OCI-LY3 (cell line): Measurements from ENCODE around the gene EXOC1.

Source experiments
- H2AFZ ChIP-seq: fragments of 200-600, 300-600 bp; shearing (Covaris generic); 2 replicates; pipeline ENCODE4 v1.6.0; 2014; ENCODE audit warnings: antibody characterized with exemption, low read depth, low read length
- H3K27ac ChIP-seq: fragments of 200-600, 300-600 bp; sonication (generic); 2 replicates; pipeline ENCODE4 v1.5.1; 2014; ENCODE audit warnings: mild to moderate bottlenecking, low read length, moderate library complexity, mixed read lengths
- H3K27me3 ChIP-seq: fragments of 200-600, 300-600 bp; sonication (generic); 2 replicates; pipeline ENCODE4 v1.6.1; 2014; ENCODE audit warnings: low read depth, low read length, mixed read lengths
- H3K36me3 ChIP-seq: fragments of 200-600, 300-600 bp; sonication (generic); replicated peaks from 2 replicates; pipeline ENCODE3; 2014; ENCODE audit warnings: low read depth, low read length, mixed read lengths
- H3K4me1 ChIP-seq: fragments of 300-600, 200-600 bp; sonication (generic); 2 replicates; pipeline ENCODE4 v1.6.1; 2014; ENCODE audit warnings: low read length, mixed read lengths
- H3K4me2 ChIP-seq: fragments of 200-600, 300-600 bp; sonication (generic); 2 replicates; pipeline ENCODE4 v1.6.1; 2014; ENCODE audit warnings: low read length, mixed read lengths
- H3K4me3 ChIP-seq: fragments of 300-600, 200-600 bp; sonication (generic); 2 replicates; pipeline ENCODE4 v1.5.1; 2014; ENCODE audit warnings: antibody characterized with exemption, mild to moderate bottlenecking, low read length, moderate library complexity
- H3K79me2 ChIP-seq: fragments of 300-600, 200-600 bp; shearing (Covaris generic); 2 replicates; pipeline ENCODE4 v1.6.1; 2014; ENCODE audit warnings: mild to moderate bottlenecking, low read length, mixed read lengths
- H3K9ac ChIP-seq: fragments of 300-600, 200-600 bp; shearing (Covaris generic); 2 replicates; pipeline ENCODE4 v1.6.0; 2014; ENCODE audit warnings: mild to moderate bottlenecking, low read length, moderate library complexity
- H3K9me3 ChIP-seq: fragments of 200-600, 300-600 bp; shearing (Covaris generic); 2 replicates; pipeline ENCODE4 v1.6.1; 2014; ENCODE audit warnings: low read length, mixed read lengths; ENCODE audit not compliant: insufficient read depth
- H4K20me1 ChIP-seq: fragments of 200-600, 300-600 bp; sonication (generic); 2 replicates; pipeline ENCODE4 v1.6.1; 2016; ENCODE audit warnings: low read length, mixed read lengths; ENCODE audit not compliant: insufficient read depth
- EZH2phosphoT487 ChIP-seq: fragments of 200-600 bp; shearing (Covaris generic); IDR thresholded peaks from 2 replicates; pipeline ENCODE4 v1.6.1; 2018; ENCODE audit warnings: antibody characterized with exemption, mixed run types, low read depth
- TF ChIP-seq, protein P1 (sequence below): fragments of 200-600, 300-600 bp; sonication (generic); IDR thresholded peaks from 2 replicates; pipeline ENCODE4 v1.5.1; 2014; ENCODE audit warnings: antibody characterized with exemption, low read length, low read depth

Gene EXOC1

GRCh38 chr4:55864577-55865223 is 11.3 kb downstream of the EXOC1 start:
- Histone ChIP-seq H3K4me2 (no peak overlapping the region), H3K4me3 (no peak overlapping the region), H3K79me2 (no peaks in the 10 kb centered on the region), H2AFZ (no peak overlapping the region), H3K27me3 (no peaks in the 10 kb centered on the region), H3K27ac (no peak overlapping the region), H3K4me1 (peaks cover 7% of the 10 kb centered on the region), H3K36me3 (peaks cover 5% of the 10 kb centered on the region), H3K9me3 (no peaks in the 10 kb centered on the region), H4K20me1 (no peaks in the 10 kb centered on the region), H3K9ac (no peak overlapping the region)
- TF ChIP-seq EZH2phosphoT487, result no peak
- TF ChIP-seq, protein P1, sequence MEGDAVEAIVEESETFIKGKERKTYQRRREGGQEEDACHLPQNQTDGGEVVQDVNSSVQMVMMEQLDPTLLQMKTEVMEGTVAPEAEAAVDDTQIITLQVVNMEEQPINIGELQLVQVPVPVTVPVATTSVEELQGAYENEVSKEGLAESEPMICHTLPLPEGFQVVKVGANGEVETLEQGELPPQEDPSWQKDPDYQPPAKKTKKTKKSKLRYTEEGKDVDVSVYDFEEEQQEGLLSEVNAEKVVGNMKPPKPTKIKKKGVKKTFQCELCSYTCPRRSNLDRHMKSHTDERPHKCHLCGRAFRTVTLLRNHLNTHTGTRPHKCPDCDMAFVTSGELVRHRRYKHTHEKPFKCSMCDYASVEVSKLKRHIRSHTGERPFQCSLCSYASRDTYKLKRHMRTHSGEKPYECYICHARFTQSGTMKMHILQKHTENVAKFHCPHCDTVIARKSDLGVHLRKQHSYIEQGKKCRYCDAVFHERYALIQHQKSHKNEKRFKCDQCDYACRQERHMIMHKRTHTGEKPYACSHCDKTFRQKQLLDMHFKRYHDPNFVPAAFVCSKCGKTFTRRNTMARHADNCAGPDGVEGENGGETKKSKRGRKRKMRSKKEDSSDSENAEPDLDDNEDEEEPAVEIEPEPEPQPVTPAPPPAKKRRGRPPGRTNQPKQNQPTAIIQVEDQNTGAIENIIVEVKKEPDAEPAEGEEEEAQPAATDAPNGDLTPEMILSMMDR, result no peak

GRCh38 chr4:55865228-55865806 is 11.9 kb downstream of the EXOC1 start:
- Histone ChIP-seq H3K9me3 (no peaks in the 10 kb centered on the region), H3K36me3 (peaks cover 7% of the 10 kb centered on the region), H3K79me2 (no peaks in the 10 kb centered on the region)

GRCh38 chr4:55866290-55866907 is 13.0 kb downstream of the EXOC1 start:
- H3K27me3 ChIP-seq, result no peaks in the 10 kb centered on the region
- H3K9ac ChIP-seq, result no peak overlapping the region
- H4K20me1 ChIP-seq, result no peaks in the 10 kb centered on the region
- no peaks in the 10 kb centered on the region for H3K9me3 ChIP-seq
- H3K27ac ChIP-seq, result no peak overlapping the region
- peaks cover 18% of the 10 kb centered on the region for H3K36me3 ChIP-seq
- no peak overlapping the region for H3K4me3 ChIP-seq
- TF ChIP-seq, protein P1, result no peak
- TF ChIP-seq EZH2phosphoT487, result no peak
- H3K79me2 ChIP-seq, result no peaks in the 10 kb centered on the region
- H3K4me1 ChIP-seq, result peaks cover 7% of the 10 kb centered on the region
- H3K4me2 ChIP-seq, result no peak overlapping the region
- no peak overlapping the region for H2AFZ ChIP-seq

More at GRCh38 chr4:55865228-55865806, 11.9 kb downstream of the EXOC1 start:
- Histone ChIP-seq H2AFZ (no peak overlapping the region), H4K20me1 (no peaks in the 10 kb centered on the region), H3K9ac (no peak overlapping the region), H3K4me1 (peaks cover 7% of the 10 kb centered on the region), H3K4me3 (no peak overlapping the region), H3K4me2 (no peak overlapping the region), H3K27ac (no peak overlapping the region), H3K27me3 (no peaks in the 10 kb centered on the region)
- TF ChIP-seq, protein P1, result no peak
- no peak for TF ChIP-seq EZH2phosphoT487

GRCh38 chr4:55866973-55867574 is 13.6 kb downstream of the EXOC1 start:
- H4K20me1 ChIP-seq, result no peaks in the 10 kb centered on the region
- no peak overlapping the region for H2AFZ ChIP-seq
- H3K4me3 ChIP-seq, result peak overlapping the region; percentile 44
- no peaks in the 10 kb centered on the region for H3K9me3 ChIP-seq
- peak overlapping the region; percentile 55 for H3K4me2 ChIP-seq
- TF ChIP-seq, protein P1, result peak; percentile 85
- TF ChIP-seq EZH2phosphoT487, result no peak
- H3K27me3 ChIP-seq, result no peaks in the 10 kb centered on the region
- no peak overlapping the region for H3K27ac ChIP-seq
- no peaks in the 10 kb centered on the region for H3K79me2 ChIP-seq
- H3K9ac ChIP-seq, result no peak overlapping the region; the same call in 1 of the 2 replicates
- peaks cover 7% of the 10 kb centered on the region for H3K4me1 ChIP-seq
- H3K36me3 ChIP-seq, result peaks cover 21% of the 10 kb centered on the region
